HepG2 (cell line): ENCODE results near the gene DIMT1. TPM values are rescaled to one million over a fixed set of nuclear protein-coding genes. Genes with fewer than 3 reads are reported as not detected.

ENCODE experiments used
- ERF ChIP-seq: IDR thresholded peaks from 2 replicates; pipeline ENCODE4 v1.6.1; 2018; ENCODE audit warnings: missing biosample characterization, missing genetic modification reagents
- KAT8 ChIP-seq: IDR thresholded peaks from 2 replicates; pipeline ENCODE4 v1.6.1; 2016; ENCODE audit warnings: missing genetic modification reagents, missing compliant biosample characterization
- MAX ChIP-seq: IDR thresholded peaks from 2 replicates; pipeline ENCODE4 v1.6.1; 2012; ENCODE audit warnings: inconsistent platforms
- MED8 ChIP-seq: sonication (generic); formaldehyde crosslinking; IDR thresholded peaks from 2 replicates; pipeline ENCODE4 v1.8.1; 2023; ENCODE audit warnings: mild to moderate bottlenecking, missing genetic modification reagents; ENCODE audit not compliant: insufficient replicate concordance
- MXD1 ChIP-seq: sonication (generic); formaldehyde crosslinking; IDR thresholded peaks from 2 replicates; pipeline ENCODE4 v1.4.0; 2020; ENCODE audit warnings: mild to moderate bottlenecking, missing genetic modification reagents
- POGK ChIP-seq: sonication (generic); formaldehyde crosslinking; conservative IDR thresholded peaks from 2 replicates; pipeline ENCODE4 v1.8.0; 2022; ENCODE audit warnings: mild to moderate bottlenecking, moderate library complexity, missing genetic modification reagents
- REXO4 ChIP-seq: sonication (generic); formaldehyde crosslinking; IDR thresholded peaks from 2 replicates; pipeline ENCODE4 v1.8.0; 2022; ENCODE audit warnings: missing genetic modification reagents, mild to moderate bottlenecking, borderline replicate concordance
- SIN3A ChIP-seq: IDR thresholded peaks from 2 replicates; pipeline ENCODE4 v1.6.1; 2011; ENCODE audit warnings: low read depth, mild to moderate bottlenecking, control low read depth, low read length, borderline replicate concordance
- TSC22D2 ChIP-seq: sonication (generic); formaldehyde crosslinking; IDR thresholded peaks from 2 replicates; pipeline ENCODE4 v1.5.1; 2020; ENCODE audit warnings: missing genetic modification reagents, mild to moderate bottlenecking, borderline replicate concordance
- ZKSCAN1 ChIP-seq: fragments of 150-350 bp; IDR thresholded peaks from 2 replicates; pipeline ENCODE4 v1.6.1; 2014; ENCODE audit warnings: low read length
- ZNF414 ChIP-seq: sonication (generic); formaldehyde crosslinking; IDR thresholded peaks from 2 replicates; pipeline ENCODE4 v1.5.0; 2020; ENCODE audit warnings: missing genetic modification reagents
- ZNF468 ChIP-seq: sonication (generic); formaldehyde crosslinking; IDR thresholded peaks from 2 replicates; pipeline ENCODE4 v1.8.0; 2022; ENCODE audit warnings: mild to moderate bottlenecking, moderate library complexity, missing genetic modification reagents
- ZNF550 ChIP-seq: sonication (generic); formaldehyde crosslinking; IDR thresholded peaks from 2 replicates; pipeline ENCODE4 v1.4.0; 2020; ENCODE audit warnings: mild to moderate bottlenecking, missing genetic modification reagents, borderline replicate concordance
- ZNF597 ChIP-seq: sonication (generic); formaldehyde crosslinking; IDR thresholded peaks from 2 replicates; pipeline ENCODE4 v1.5.0; 2020; ENCODE audit warnings: missing genetic modification reagents
- ZNF605 ChIP-seq: sonication (generic); formaldehyde crosslinking; IDR thresholded peaks from 2 replicates; pipeline ENCODE4 v1.8.0; 2022; ENCODE audit warnings: mild to moderate bottlenecking, missing genetic modification reagents
- polyA plus RNA-seq, 8 experiments: library from polyadenylated mRNA; depleted of rRNA in 3 of 8; stranded (reverse) in 7 of 8; unstranded in 1 of 8; fragments of >200 nt; fragmentation: Illumina TruSeq in 4 of 8; extraction: Trizol in 4 of 8; gene quantifications; 2 replicates each; pipeline versions ENCODE4 v1.2.1 to v1.2.3, GENCODE V29; 2011 to 2016; ENCODE audit warnings: low read depth in 4 of 8, missing spikeins in 1 of 8, mixed read lengths in 1 of 8; ENCODE audit not compliant: insufficient read depth in 1 of 8
- total RNA-seq, 5 experiments: library from RNA; depleted of rRNA; stranded (reverse); fragments of >200 nt; fragmentation: Illumina TruSeq; extraction: Trizol; gene quantifications; 2 replicates each; pipeline ENCODE4 v1.2.3, GENCODE V29; 2016; ENCODE audit warnings: low read depth in 1 of 5
- TF ChIP-seq, protein P1 (sequence below): sonication (generic); formaldehyde crosslinking; IDR thresholded peaks from 2 replicates; pipeline ENCODE4 v1.4.0; 2020; ENCODE audit warnings: missing genetic modification reagents
- TF ChIP-seq, protein P2 (sequence below): sonication (generic); formaldehyde crosslinking; conservative IDR thresholded peaks from 2 replicates; pipeline ENCODE4 v1.5.0; 2020; ENCODE audit warnings: missing genetic modification reagents
- TF ChIP-seq, protein P3 (sequence below): sonication (generic); formaldehyde crosslinking; IDR thresholded peaks from 2 replicates; pipeline ENCODE4 v1.5.0; 2020; ENCODE audit warnings: mild to moderate bottlenecking, missing genetic modification reagents, borderline replicate concordance

Gene DIMT1
- total and polyA plus RNA-seq, 2 of the 13 experiments (the other 11 are each of a cell fraction or from before 2014, with no cell fraction given) = 16.1 to 35.2 TPM

DNA sequence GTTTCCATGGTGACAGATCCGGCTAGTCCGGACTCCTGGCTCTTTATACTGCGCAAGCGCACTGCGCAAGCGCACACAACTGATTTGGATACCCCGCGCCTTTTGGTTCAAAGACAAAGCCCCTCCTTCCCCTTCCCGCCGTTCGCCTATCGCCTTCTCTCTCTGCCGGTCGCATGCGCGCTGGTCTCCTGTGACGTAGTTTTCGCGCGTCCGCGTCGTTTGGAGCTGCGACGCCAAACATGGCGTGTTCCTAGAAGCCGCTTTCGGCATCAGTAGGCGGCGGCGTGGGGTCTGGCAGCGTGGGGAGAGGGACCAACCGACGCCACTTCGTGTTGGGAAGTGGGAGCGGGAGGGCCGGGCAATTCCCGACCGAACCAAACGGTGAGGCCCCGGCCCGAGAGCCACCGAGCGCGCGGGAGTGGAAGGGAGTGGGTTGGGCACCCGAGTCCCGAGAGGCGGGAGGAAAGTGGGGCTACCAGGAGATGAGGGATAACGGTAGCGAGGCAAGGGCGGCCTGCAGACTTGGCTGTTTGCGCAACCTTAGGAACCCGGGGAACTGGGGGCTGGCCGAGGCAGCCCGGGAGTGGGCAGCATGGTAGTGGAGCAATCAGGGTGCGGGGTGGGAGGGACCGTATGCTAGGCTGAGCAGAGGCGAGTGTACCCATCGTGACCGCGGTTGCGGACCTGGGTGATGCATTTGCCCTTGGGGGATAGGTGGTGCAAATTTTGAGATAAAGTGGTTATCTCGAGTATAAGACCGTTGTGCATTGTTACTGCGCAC, 9.0 kb upstream of the DIMT1 start, which contains the start of gene IPO11 (continued):
- TF ChIP-seq, protein P1, sequence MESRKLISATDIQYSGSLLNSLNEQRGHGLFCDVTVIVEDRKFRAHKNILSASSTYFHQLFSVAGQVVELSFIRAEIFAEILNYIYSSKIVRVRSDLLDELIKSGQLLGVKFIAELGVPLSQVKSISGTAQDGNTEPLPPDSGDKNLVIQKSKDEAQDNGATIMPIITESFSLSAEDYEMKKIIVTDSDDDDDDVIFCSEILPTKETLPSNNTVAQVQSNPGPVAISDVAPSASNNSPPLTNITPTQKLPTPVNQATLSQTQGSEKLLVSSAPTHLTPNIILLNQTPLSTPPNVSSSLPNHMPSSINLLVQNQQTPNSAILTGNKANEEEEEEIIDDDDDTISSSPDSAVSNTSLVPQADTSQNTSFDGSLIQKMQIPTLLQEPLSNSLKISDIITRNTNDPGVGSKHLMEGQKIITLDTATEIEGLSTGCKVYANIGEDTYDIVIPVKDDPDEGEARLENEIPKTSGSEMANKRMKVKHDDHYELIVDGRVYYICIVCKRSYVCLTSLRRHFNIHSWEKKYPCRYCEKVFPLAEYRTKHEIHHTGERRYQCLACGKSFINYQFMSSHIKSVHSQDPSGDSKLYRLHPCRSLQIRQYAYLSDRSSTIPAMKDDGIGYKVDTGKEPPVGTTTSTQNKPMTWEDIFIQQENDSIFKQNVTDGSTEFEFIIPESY (CRISPR knock-in tag) = no peak
- TF ChIP-seq ZNF550 (CRISPR knock-in tag) (no peak), ZNF468 (CRISPR knock-in tag) (no peak), ZNF597 (no peak), SIN3A (peak; percentile 85; the same call in 1 of the 2 replicates), MAX (peak; percentile 92), MXD1 (CRISPR knock-in tag) (peak; percentile 81; the same call in 1 of the 2 replicates), MED8 (CRISPR knock-in tag) (no peak), ERF (CRISPR knock-in tag) (no peak), POGK (no peak; the same call in 1 of the 2 replicates), REXO4 (no peak), KAT8 (CRISPR knock-in tag) (peak; percentile 99), ZKSCAN1 (0 out of 2 replicates have a peak, but pooled peaks have one; percentile 24), ZNF605 (CRISPR knock-in tag) (peak; percentile 33; the same call in 1 of the 2 replicates), TSC22D2 (CRISPR knock-in tag) (no peak), ZNF414 (CRISPR knock-in tag) (0 out of 2 replicates have a peak, but pooled peaks have one; percentile 23)
- TF ChIP-seq, protein P2, sequence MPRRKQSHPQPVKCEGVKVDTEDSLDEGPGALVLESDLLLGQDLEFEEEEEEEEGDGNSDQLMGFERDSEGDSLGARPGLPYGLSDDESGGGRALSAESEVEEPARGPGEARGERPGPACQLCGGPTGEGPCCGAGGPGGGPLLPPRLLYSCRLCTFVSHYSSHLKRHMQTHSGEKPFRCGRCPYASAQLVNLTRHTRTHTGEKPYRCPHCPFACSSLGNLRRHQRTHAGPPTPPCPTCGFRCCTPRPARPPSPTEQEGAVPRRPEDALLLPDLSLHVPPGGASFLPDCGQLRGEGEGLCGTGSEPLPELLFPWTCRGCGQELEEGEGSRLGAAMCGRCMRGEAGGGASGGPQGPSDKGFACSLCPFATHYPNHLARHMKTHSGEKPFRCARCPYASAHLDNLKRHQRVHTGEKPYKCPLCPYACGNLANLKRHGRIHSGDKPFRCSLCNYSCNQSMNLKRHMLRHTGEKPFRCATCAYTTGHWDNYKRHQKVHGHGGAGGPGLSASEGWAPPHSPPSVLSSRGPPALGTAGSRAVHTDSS (CRISPR knock-in tag) = no peak
- TF ChIP-seq, protein P3, sequence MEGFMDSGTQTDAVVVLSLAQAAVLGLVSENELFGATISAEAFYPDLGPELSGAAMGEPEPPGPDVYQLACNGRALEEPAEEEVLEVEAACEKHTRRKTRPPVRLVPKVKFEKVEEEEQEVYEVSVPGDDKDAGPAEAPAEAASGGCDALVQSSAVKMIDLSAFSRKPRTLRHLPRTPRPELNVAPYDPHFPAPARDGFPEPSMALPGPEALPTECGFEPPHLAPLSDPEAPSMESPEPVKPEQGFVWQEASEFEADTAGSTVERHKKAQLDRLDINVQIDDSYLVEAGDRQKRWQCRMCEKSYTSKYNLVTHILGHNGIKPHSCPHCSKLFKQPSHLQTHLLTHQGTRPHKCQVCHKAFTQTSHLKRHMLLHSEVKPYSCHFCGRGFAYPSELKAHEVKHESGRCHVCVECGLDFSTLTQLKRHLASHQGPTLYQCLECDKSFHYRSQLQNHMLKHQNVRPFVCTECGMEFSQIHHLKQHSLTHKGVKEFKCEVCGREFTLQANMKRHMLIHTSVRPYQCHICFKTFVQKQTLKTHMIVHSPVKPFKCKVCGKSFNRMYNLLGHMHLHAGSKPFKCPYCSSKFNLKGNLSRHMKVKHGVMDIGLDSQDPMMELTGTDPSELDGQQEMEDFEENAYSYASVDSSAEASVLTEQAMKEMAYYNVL (CRISPR knock-in tag) = no peak
